Renal pelvis (tissue), 3 donors: ENCODE data around the gene CAPZA2. TPM values are rescaled to one million over a fixed set of nuclear protein-coding genes. Genes with fewer than 3 reads are reported as not detected.

Source experiments
- polyA plus RNA-seq, 3 donors: library from polyadenylated mRNA; unstranded; fragments of 120-200 nt; gene quantifications; one replicate each; pipeline ENCODE4 v1.2.1, GENCODE V29; 2013; ENCODE audit not compliant: insufficient read length in 3 of 3

The CAPZA2 gene
- polyA plus RNA-seq, 3 donors, result 162 to 194 (median 179) TPM

Other genes starting within 250 kb of the CAPZA2 start
- gene MET, start 190.4 kb upstream of the CAPZA2 start, polyA plus RNA-seq, result 10 to 100 TPM; 38.6 to 53.2 (median 48.6) TPM
- gene ST7, start 90.9 kb downstream of the CAPZA2 start, polyA plus RNA-seq, result 10 to 100 TPM; 26.3 to 29.9 (median 29.3) TPM